ENCODE measurements around the gene NCK1. TPM values are rescaled to one million over a fixed set of nuclear protein-coding genes. Genes with fewer than 3 reads are reported as not detected.

Gene NCK1
- total RNA-seq (2014; rRNA removed; shearing (Covaris generic)) (24.9 and 35.2 TPM in 2 replicates), total RNA-seq (2022) (38.1 and 46.2 TPM in 2 replicates), Bru-seq, nascent RNA (percentile 92 among the genes with signal in this experiment), BruChase-seq, experiment 1, labeled RNA remaining after a 6-hour chase (percentile 90 among the genes with signal in this experiment), BruChase-seq, experiment 2, labeled RNA remaining after a 2-hour chase (percentile 84 among the genes with signal in this experiment)
- long read RNA-seq, transcript NCK1-201 (4 exons, 1,937 nt) = major isoform, 26 of 52 reads
- long read RNA-seq, transcript NCK1-207 (4 exons, 1,971 nt) = minor isoform, 7 of 52 reads
- long read RNA-seq, partial matches to known transcripts = 8 of 52 reads
- long read RNA-seq, other reads (novel, unspliced or antisense) = 7 of 52 reads

GRCh38 chr3:136861890-136862616 lies at the start of gene NCK1:
NCK1 (plus strand) TSS chr3:136862208; CDS start chr3:136928002, 65,794 bp downstream.
- Histone ChIP-seq H3K27ac (ENCODE audit: low read depth, low read length, poor library complexity, severe bottlenecking) (peak within 1 kb of the TSS; percentile 91), H4K20me1 (ENCODE audit: insufficient read depth, low read length) (peaks cover 8% of the 10 kb centered on the region), H3K9me2 (ENCODE audit: insufficient read depth, low read length) (no peaks in the 10 kb centered on the region), H3K9me3 (ENCODE audit: low read length) (peaks cover 7% of the 10 kb centered on the region; the same call in 1 of the 2 replicates), H3K79me2 (ENCODE audit: insufficient read depth, low read depth, low read length) (peaks cover 65% of the 10 kb centered on the region), H3K4me2 (ENCODE audit: low read length) (peak within 1 kb of the TSS; percentile 100), H3K4me3 (ENCODE audit: low read depth, low read length, poor library complexity, severe bottlenecking) (peak within 1 kb of the TSS; percentile 84), H2AFZ (ENCODE audit: low read length) (peak within 1 kb of the TSS; percentile 86), H3K36me3 (ENCODE audit: insufficient read depth, low read length) (peaks cover 29% of the 10 kb centered on the region), H3K4me1 (ENCODE audit: insufficient read depth, low read length, poor library complexity, severe bottlenecking) (peaks cover 43% of the 10 kb centered on the region)
- CTCF ChIA-PET (ENCODE audit: unreplicated experiment) = interaction anchor here (0.6 to 1.6 kb wide), 4 partner anchors 22 to 891 kb away, joined by 3 to 7 read pairs (median 4); partner anchors contain the start of genes PCCB and STAG1
- POLR2A ChIA-PET = interaction anchor here (0.5 to 3.6 kb wide), 29 partner anchors 9 to 674 kb away, joined by 3 to 35 read pairs (median 4); partner anchors contain the start of genes IL20RB, MSL2 and STAG1
- intact Hi-C loops (cut with micrococcal nuclease; ENCODE audit: unreplicated experiment) = loop anchor here (1.0 to 10.0 kb wide), 7 partner anchors 22 to 787 kb away; partner anchors contain the start of genes MSL2 and STAG1
- no peak for TF ChIP-seq EZH2phosphoT487 (IDR thresholded peaks at IDR 0.05; ENCODE audit: borderline replicate concordance, low read depth, low read length)
- TF ChIP-seq CTCF (conservative IDR thresholded peaks at IDR 0.05; ENCODE audit: low read length) = peak; percentile 63
- BruUV-seq (replicated peaks) = no TSS peak
- peak; percentile 98 for DNase-seq (ENCODE audit: low spot score)

- H3K36me3 ChIP-seq (ENCODE audit: insufficient read depth, low read length) = no peaks in the 10 kb centered on the region
- no peaks in the 10 kb centered on the region for H3K9me2 ChIP-seq (ENCODE audit: insufficient read depth, low read length)
- H3K27ac ChIP-seq (ENCODE audit: low read depth, low read length, poor library complexity, severe bottlenecking) = no peak overlapping the region
- no peak overlapping the region for H3K4me3 ChIP-seq (ENCODE audit: low read depth, low read length, poor library complexity, severe bottlenecking)
- ChIA-PET CTCF (ENCODE audit: unreplicated experiment) (no interaction called here), POLR2A (interaction anchor here (0.6 to 0.9 kb wide), 2 partner anchors 206 to 305 kb away, joined by 3 to 6 read pairs; no protein-coding TSS in a partner anchor)
- no peaks in the 10 kb centered on the region for H3K79me2 ChIP-seq (ENCODE audit: insufficient read depth, low read depth, low read length)
- BruUV-seq (replicated peaks) = no TSS peak
- H3K4me1 ChIP-seq (ENCODE audit: insufficient read depth, low read length, poor library complexity, severe bottlenecking) = peaks cover 11% of the 10 kb centered on the region
- H3K9me3 ChIP-seq (ENCODE audit: low read length) = no peaks in the 10 kb centered on the region
- no peaks in the 10 kb centered on the region for H4K20me1 ChIP-seq (ENCODE audit: insufficient read depth, low read length)
- H2AFZ ChIP-seq (ENCODE audit: low read length) = no peak overlapping the region
- no peak for TF ChIP-seq CTCF (conservative IDR thresholded peaks at IDR 0.05; ENCODE audit: low read length)
- no peak for TF ChIP-seq EZH2phosphoT487 (IDR thresholded peaks at IDR 0.05; ENCODE audit: borderline replicate concordance, low read depth, low read length)
- intact Hi-C loops (cut with micrococcal nuclease; ENCODE audit: unreplicated experiment) = loop anchor here (5.0 kb wide), 1 partner anchor 195 kb away; no protein-coding TSS in a partner anchor
- H3K4me2 ChIP-seq (ENCODE audit: low read length) = no peak overlapping the region
- no peak for DNase-seq (ENCODE audit: low spot score)
These were observed 44.6 kb upstream of the NCK1 start for GRCh38 chr3:136817448-136817847.

Data from OCI-LY7 (cell line).